T-helper 2 cell treated with Interferon-gamma antibody and Interleukin-4, amounts not matched to agents 5 μg/mL and 100 μg/mL, for 36 hours (primary cell): ENCODE results near the gene IPO5.
"Not testable (repeated sequence)": the region's sequence is repeated elsewhere in the genome, so short reads cannot be mapped to it uniquely, and the experiment has no call there.

Source experiments
- DNase-seq: peaks from one replicate; pipeline ENCODE4 v3.0.0; 2021; ENCODE audit warnings: low spot score
- H3K27ac Mint-ChIP-seq: one replicate; pipeline ENCODE4 v1.8.0; 2021; ENCODE audit warnings: mild to moderate bottlenecking, mixed read lengths
- H3K27me3 Mint-ChIP-seq: one replicate; pipeline ENCODE4 v1.8.0; 2021; ENCODE audit warnings: low read depth, mixed read lengths
- H3K36me3 Mint-ChIP-seq: one replicate; pipeline ENCODE4 v1.8.0; 2021; ENCODE audit warnings: low read depth, mixed read lengths
- H3K4me1 Mint-ChIP-seq: one replicate; pipeline ENCODE4 v1.8.0; 2021; ENCODE audit warnings: low read depth, mixed read lengths
- H3K4me3 Mint-ChIP-seq: one replicate; pipeline ENCODE4 v1.8.0; 2022; ENCODE audit warnings: mild to moderate bottlenecking, moderate library complexity, mixed read lengths
- H3K9me3 Mint-ChIP-seq: one replicate; pipeline ENCODE4 v1.8.0; 2021; ENCODE audit warnings: mixed read lengths

The IPO5 gene

GRCh38 chr13:98007001-98007400, 53.5 kb downstream of the IPO5 start:
- Mint-ChIP-seq H3K9me3 (no peaks in the 10 kb centered on the region), H3K27ac (no peak overlapping the region), H3K4me3 (no peak overlapping the region), H3K36me3 (peaks cover 67% of the 10 kb centered on the region), H3K27me3 (no peaks in the 10 kb centered on the region), H3K4me1 (no peaks in the 10 kb centered on the region)
- DNase-seq = no peak

- H3K4me1 Mint-ChIP-seq = peaks cover 5% of the 10 kb centered on the region
- DNase-seq = no peak
- H3K36me3 Mint-ChIP-seq = peaks cover 61% of the 10 kb centered on the region
- H3K27me3 Mint-ChIP-seq = no peaks in the 10 kb centered on the region
- no peak overlapping the region for H3K4me3 Mint-ChIP-seq
- H3K27ac Mint-ChIP-seq = no peak overlapping the region
- H3K9me3 Mint-ChIP-seq = no peaks in the 10 kb centered on the region
Observed at GRCh38 chr13:98013241-98013640, 59.8 kb downstream of the IPO5 start.

GRCh38 chr13:98014766-98015165, 61.3 kb downstream of the IPO5 start:
- Mint-ChIP-seq H3K36me3 (peaks cover 62% of the 10 kb centered on the region), H3K4me3 (no peak overlapping the region), H3K9me3 (no peaks in the 10 kb centered on the region), H3K27me3 (no peaks in the 10 kb centered on the region), H3K4me1 (peaks cover 5% of the 10 kb centered on the region), H3K27ac (no peak overlapping the region)
- no peak for DNase-seq

- no peaks in the 10 kb centered on the region for H3K27me3 Mint-ChIP-seq
- H3K27ac Mint-ChIP-seq = no peak overlapping the region
- no peak for DNase-seq
- peaks cover 62% of the 10 kb centered on the region for H3K36me3 Mint-ChIP-seq
- H3K4me1 Mint-ChIP-seq = peaks cover 5% of the 10 kb centered on the region
- H3K4me3 Mint-ChIP-seq = no peak overlapping the region
- no peaks in the 10 kb centered on the region for H3K9me3 Mint-ChIP-seq
Observed at GRCh38 chr13:98018293-98018692, 64.8 kb downstream of the IPO5 start.

- no peak for DNase-seq
- peaks cover 59% of the 10 kb centered on the region for H3K36me3 Mint-ChIP-seq
- H3K27ac Mint-ChIP-seq = no peak overlapping the region
- no peaks in the 10 kb centered on the region for H3K9me3 Mint-ChIP-seq
- H3K4me1 Mint-ChIP-seq = peaks cover 5% of the 10 kb centered on the region
- H3K4me3 Mint-ChIP-seq = no peak overlapping the region
- H3K27me3 Mint-ChIP-seq = no peaks in the 10 kb centered on the region
Observed at GRCh38 chr13:98019186-98019585, 65.7 kb downstream of the IPO5 start.

- Mint-ChIP-seq H3K27me3 (no peaks in the 10 kb centered on the region), H3K27ac (no peak overlapping the region), H3K9me3 (no peaks in the 10 kb centered on the region), H3K36me3 (peaks cover 52% of the 10 kb centered on the region), H3K4me1 (no peaks in the 10 kb centered on the region), H3K4me3 (no peak overlapping the region)
- DNase-seq = no peak
Observed at GRCh38 chr13:98020271-98020670, 66.8 kb downstream of the IPO5 start.

GRCh38 chr13:98022210-98022609, 68.7 kb downstream of the IPO5 start:
- no peak overlapping the region for H3K4me3 Mint-ChIP-seq
- DNase-seq = no peak

GRCh38 chr13:98025480-98026025, 72.1 kb downstream of the IPO5 start:
- H3K27me3 Mint-ChIP-seq = no peaks in the 10 kb centered on the region
- no peak for DNase-seq
- H3K4me3 Mint-ChIP-seq = no peak overlapping the region
- peaks cover 17% of the 10 kb centered on the region for H3K36me3 Mint-ChIP-seq
- no peaks in the 10 kb centered on the region for H3K9me3 Mint-ChIP-seq
- no peaks in the 10 kb centered on the region for H3K4me1 Mint-ChIP-seq
- no peak overlapping the region for H3K27ac Mint-ChIP-seq

More at GRCh38 chr13:98022210-98022609, 68.7 kb downstream of the IPO5 start:
- Mint-ChIP-seq H3K27ac (no peak overlapping the region), H3K9me3 (no peaks in the 10 kb centered on the region), H3K4me1 (no peaks in the 10 kb centered on the region), H3K36me3 (peaks cover 43% of the 10 kb centered on the region), H3K27me3 (no peaks in the 10 kb centered on the region)

- Mint-ChIP-seq H3K27ac (no peak overlapping the region), H3K27me3 (no peaks in the 10 kb centered on the region), H3K4me3 (no peak overlapping the region), H3K36me3 (peaks cover 15% of the 10 kb centered on the region), H3K4me1 (no peaks in the 10 kb centered on the region), H3K9me3 (no peaks in the 10 kb centered on the region)
- DNase-seq = no peak
Observed at GRCh38 chr13:98026457-98026857, 73.0 kb downstream of the IPO5 start.

GRCh38 chr13:98032168-98032567, 78.7 kb downstream of the IPO5 start:
- no peaks in the 10 kb centered on the region for H3K9me3 Mint-ChIP-seq
- DNase-seq = no peak
- H3K27me3 Mint-ChIP-seq = no peaks in the 10 kb centered on the region
- H3K36me3 Mint-ChIP-seq = no peaks in the 10 kb centered on the region
- no peak overlapping the region for H3K4me3 Mint-ChIP-seq
- H3K27ac Mint-ChIP-seq = no peak overlapping the region
- H3K4me1 Mint-ChIP-seq = no peaks in the 10 kb centered on the region

- DNase-seq = no peak
- H3K27me3 Mint-ChIP-seq = no peaks in the 10 kb centered on the region
- no peak overlapping the region for H3K27ac Mint-ChIP-seq
- no peaks in the 10 kb centered on the region for H3K36me3 Mint-ChIP-seq
- no peaks in the 10 kb centered on the region for H3K9me3 Mint-ChIP-seq
- no peak overlapping the region for H3K4me3 Mint-ChIP-seq
- H3K4me1 Mint-ChIP-seq = no peaks in the 10 kb centered on the region
Observed at GRCh38 chr13:98033277-98034247, 80.1 kb downstream of the IPO5 start.

- H3K36me3 Mint-ChIP-seq = no peaks in the 10 kb centered on the region
- H3K27ac Mint-ChIP-seq = no peak overlapping the region
- H3K4me1 Mint-ChIP-seq = no peaks in the 10 kb centered on the region
- DNase-seq = no peak
- H3K9me3 Mint-ChIP-seq = no peaks in the 10 kb centered on the region
- H3K27me3 Mint-ChIP-seq = no peaks in the 10 kb centered on the region
- no peak overlapping the region for H3K4me3 Mint-ChIP-seq
Observed at GRCh38 chr13:98035373-98035772, 81.9 kb downstream of the IPO5 start.

- not testable (repeated sequence) for H3K27me3 Mint-ChIP-seq, H3K27ac Mint-ChIP-seq, H3K36me3 Mint-ChIP-seq, H3K4me1 Mint-ChIP-seq, H3K4me3 Mint-ChIP-seq, DNase-seq, H3K9me3 Mint-ChIP-seq
Observed at GRCh38 chr13:98036564-98037302, 83.3 kb downstream of the IPO5 start.

- no peaks in the 10 kb centered on the region for H3K36me3 Mint-ChIP-seq
- no peaks in the 10 kb centered on the region for H3K27me3 Mint-ChIP-seq
- no peak overlapping the region for H3K27ac Mint-ChIP-seq
- no peaks in the 10 kb centered on the region for H3K9me3 Mint-ChIP-seq
- no peak overlapping the region for H3K4me3 Mint-ChIP-seq
- no peak for DNase-seq
- H3K4me1 Mint-ChIP-seq = no peaks in the 10 kb centered on the region
Observed at GRCh38 chr13:98039261-98039660, 85.8 kb downstream of the IPO5 start.
